ENCODE data around the gene SLC17A7. TPM values are rescaled to one million over a fixed set of nuclear protein-coding genes. Genes with fewer than 3 reads are reported as not detected.
A peak's percentile ranks its signal among the peaks of the same experiment; 100 is the strongest.
"Not testable (repeated sequence)": the region's sequence is repeated elsewhere in the genome, so short reads cannot be mapped to it uniquely, and the experiment has no call there.

SLC17A7 gene
- total RNA-seq (2014; rRNA removed), result 0.46 TPM in 1 of 2 replicates, not detected in the other
- polyA plus RNA-seq (2012), result 0.18 TPM

DNA sequence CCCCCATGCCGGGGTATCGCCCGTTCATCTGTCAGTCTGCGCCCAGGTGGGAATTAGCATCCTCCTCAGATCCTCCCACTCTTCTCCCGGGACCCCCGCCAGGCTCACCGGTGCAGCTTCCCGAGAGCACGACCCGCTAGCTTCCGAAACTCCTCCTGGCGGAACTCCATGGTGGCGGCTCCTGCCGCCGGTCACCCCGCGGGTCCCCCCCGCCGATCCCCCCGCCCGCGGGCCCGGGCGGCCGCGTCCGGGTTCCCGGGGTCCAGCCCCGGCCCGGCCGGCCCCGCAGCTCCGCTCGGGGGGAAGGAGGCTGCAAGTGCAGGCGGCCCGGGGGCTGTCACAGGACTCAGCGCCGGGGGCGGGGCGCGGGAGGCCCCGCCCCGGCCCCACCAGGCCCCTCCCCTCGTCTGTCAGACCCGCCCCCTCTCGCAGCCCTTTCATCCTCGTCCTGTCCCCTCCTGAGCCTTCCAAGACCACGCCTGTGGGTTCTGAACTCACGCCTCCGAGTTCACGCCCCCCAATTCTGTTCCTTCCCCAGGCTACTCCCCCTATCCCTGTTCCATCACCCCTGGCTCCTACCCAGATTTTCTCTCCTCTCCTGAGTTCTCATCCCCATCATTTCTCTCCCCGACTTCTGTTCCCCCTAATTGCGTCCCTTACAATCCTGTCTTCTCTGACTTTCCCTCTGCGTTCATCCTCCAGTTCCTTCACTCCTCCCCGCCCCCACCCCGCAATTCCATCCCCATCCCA is at the start of gene SLC17A7:
TSS of gene SLC17A7 (minus strand) at position 318 of the 750 bp plus-strand sequence. CDS start at position 170, 148 bp downstream.
- DNase-seq (ENCODE audit: low read depth), result no peak

DNA sequence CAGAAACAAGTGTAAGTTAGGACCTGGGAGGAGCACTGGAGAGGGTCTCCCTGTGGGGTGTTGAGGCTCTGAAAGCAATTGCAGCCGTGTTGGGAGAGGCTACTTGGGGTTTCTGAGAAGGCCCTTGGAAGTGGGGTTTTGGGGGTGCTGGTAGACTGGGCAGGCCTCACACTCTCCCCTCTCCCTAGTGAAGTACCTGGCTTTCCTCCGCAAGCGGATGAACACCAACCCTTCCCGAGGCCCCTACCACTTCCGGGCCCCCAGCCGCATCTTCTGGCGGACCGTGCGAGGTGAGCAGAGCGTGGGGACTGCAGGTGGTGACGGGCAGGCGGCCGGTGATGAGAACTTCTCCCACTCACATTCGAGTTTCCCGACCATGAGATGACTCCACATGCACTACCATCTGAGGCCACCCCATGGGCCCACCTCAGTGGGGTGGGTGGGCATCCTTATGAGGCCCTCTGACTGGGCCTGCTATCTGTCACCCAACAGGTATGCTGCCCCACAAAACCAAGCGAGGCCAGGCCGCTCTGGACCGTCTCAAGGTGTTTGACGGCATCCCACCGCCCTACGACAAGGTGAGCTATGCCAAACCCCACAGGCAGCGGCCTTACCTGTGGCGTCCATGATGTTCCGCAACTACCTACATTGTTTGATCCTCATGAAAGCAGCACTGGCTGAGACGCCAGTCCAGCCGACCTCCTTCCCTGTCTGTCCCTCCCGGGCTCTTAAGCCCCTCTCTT is 49.1 kb upstream of the SLC17A7 start:
- DNase-seq (ENCODE audit: low read depth), result no peak

DNA sequence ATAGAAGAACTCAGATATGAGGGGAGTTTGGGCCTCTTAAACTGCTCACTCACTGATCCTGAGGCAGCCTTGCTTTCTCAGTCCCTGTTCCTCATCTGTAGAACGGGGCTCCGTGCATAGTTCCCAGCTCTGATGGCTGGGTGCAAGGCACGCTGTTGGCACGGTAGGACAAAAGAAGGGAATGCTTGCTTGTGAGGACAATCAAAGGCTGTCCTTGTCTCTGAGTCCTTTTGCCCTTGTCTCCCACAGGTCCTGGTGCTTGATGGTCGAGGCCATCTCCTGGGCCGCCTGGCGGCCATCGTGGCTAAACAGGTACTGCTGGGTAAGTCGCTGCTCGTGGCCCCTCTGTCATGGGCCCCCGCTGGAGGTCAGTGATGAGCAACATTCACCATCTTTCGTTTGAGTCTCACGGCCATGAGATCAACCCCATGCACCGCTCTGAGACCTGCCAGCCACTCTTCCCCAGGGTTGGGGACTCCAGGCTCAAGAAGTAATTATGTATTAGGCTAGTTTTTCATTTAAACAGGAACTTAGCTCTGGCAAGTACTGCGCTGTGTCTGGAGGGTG is 48.4 kb upstream of the SLC17A7 start:
- DNase-seq (ENCODE audit: low read depth), result no peak

DNA sequence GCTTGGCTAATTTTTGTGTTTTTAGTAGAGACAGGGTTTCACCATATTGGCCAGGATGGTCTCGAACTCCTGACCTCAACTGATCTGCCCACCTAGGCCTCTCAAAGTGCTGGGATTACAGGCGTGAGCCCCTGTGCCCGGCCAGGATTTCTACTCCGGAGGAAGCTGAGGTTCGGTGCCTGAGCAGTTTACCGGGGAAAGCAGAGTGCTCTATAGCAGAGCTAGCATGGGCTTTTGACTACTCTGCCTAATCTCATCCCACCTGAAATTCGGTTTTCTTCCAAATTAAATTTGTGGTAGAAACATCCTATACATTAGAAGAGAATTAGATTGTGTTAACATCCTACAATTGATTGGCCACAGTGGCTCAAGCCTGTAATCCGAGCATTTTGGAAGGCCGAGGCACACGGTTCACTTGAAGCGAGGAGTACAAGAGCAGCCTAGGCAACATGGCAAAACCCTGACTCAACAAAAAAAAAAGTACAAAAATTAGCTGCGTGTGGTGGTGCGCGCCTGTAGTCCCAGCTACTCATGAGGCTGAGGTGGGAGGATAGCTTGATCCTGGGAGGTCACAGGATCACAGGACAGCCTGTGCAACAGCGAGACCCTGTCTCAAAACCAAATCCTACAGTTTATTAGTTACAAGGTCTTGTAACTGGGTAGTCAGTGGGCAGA is 47.7 kb upstream of the SLC17A7 start:
- DNase-seq (ENCODE audit: low read depth), result no peak

DNA sequence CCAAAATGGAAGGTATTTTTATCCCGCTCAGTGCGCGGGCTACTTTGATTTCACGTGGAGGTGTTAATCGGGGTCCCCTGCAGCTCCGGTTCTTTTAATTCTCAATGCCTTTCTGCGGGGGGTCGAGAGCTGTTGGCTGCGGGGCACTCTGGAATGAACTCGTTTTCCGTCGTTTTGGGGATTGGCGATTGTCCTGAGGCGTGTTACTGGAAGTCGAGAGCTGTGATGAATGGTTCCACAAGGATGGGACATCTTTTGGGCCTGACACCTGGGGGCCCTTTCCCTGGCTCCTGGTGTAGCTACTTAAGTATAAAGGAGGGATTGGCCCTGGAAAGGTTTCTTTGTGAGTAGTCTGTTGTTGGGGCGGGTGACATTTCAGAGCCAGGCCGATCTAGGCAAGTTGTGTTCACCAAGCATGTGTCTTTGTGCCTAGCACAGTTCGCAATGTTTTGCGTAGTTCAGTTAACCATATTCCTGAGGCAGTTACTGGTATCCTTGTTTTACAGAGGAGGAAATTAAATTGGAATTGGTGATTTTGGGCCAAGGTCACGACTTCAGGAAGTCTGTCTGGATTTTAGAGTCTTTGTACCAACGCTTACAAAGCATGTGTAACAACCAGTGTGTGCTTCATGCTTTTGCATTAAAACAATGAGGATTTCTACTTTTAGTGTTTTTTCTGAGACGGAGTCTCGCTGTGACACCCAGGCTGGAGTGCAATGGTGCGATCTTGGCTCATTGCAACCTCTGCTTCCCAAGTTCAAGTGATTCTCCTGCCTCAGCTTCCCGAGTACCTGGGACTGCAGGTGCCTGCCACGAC is 46.9 kb upstream of the SLC17A7 start:
- no peak for DNase-seq (ENCODE audit: low read depth)

DNA sequence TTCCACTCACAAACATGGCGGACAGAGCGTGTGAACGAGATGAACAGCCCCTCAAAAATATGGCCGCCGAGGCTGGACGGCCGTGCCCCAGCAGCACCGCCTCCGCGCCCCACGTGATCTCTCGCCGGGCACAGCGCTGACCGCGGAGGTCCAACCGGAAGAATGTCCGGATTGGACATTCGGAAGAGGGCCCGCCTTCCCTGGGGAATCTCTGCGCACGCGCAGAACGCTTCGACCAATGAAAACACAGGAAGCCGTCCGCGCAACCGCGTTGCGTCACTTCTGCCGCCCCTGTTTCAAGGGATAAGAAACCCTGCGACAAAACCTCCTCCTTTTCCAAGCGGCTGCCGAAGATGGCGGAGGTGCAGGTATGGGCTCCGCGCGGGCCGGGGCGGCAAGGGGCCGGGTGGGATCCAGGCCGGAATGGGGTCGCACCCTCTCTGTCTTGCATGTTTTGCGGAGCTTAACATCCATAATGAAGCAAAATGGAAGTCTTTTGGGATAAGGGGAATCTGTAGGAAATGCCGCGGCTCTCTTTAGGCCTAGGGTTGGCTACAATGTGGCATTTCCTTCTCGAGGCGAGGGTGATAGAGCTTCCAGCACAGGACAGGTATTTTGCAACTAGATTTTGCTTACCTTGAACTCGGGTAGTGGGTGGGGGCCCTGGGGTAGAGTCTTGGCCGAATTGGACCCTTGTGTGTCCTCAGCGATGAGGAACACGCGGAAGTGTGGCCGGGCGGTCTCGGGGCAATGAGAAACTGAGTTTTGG is 46.1 kb upstream of the SLC17A7 start, which contains the start of gene RPL13A:
TSS of gene RPL13A (plus strand) at position 332 of the 769 bp plus-strand sequence. CDS start at position 354, 22 bp downstream.
- peak; percentile 99 for DNase-seq (ENCODE audit: low read depth)

DNA sequence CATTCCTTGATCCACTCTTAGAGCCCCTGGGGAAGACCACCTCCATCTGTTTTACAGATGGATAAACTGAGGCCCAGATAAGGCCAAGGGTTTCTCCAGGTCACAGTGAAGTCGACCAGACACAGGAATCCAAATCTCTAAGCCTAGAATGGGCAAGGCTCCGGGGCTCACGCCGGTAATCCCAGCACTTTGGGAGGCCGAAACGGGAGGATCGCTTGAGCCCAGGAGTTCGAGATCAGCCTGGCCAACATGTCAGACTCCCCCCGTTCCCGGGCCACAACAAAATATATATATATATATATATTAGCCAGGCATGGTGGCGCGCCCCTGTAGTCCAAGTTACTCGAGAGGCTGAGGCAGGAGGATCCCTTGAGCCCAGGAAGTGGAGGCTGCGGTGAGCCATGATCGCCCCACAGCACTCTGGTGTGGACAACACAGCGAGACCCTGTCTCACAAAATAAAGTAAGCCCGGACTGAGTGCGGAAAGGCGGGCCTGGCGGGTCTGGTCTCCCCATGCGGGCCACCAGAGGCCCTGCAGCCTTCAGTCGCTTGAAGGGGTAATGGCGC is 45.5 kb upstream of the SLC17A7 start:
- no peak for DNase-seq (ENCODE audit: low read depth)

DNA sequence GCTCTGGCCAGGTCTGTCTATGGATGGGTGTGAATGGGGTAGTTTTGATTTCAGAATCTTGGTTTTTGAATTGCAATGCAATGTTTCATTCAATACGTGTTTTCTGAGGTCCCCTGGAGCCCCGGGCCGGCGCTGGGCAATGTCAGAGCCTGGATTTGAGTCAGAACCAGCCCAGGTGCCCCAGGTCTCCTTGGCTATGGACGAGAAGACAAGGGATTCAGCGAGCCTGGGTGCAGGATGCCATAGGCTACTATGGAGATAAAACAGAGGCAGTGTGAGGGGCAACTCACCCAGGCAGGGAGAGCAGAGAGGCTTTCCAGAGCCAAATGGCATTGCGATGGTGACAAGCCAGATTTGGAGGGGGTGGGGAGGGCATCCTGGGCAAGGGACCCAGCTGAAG is 44.9 kb upstream of the SLC17A7 start:
- no peak for DNase-seq (ENCODE audit: low read depth)

DNA sequence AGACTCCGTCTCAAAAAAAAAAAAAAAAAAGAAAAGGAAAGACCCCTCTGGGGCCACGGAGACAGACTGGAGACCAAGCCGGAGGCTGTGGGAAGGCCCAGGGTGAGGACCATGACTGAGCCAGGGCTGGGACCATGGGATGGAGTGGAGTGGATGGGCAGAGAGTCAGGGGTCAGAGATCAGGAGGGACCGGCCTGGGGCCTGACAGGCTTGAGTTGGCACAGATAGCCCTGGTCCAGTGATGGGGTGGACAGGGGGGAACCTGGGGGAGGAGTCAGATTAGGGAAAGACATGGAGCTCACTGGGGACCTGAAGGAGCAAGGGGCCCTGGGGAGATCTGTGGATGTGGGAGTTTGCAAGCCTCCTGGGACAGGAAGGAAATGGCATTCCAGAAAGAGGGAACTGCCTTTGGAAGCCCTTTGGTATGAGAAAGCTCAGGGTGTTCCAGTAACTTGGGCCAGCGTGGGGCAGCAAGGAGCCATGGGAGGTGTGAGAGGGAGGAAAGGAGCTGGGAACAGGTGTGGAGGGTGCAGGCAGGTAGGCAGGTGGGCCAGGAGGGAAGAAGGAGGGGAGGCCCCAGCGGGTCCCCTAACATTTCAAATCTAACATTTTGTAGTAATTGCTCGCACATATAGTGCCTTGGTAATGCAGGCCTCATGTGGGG is 39.8 kb upstream of the SLC17A7 start:
- no peak for DNase-seq (ENCODE audit: low read depth)

DNA sequence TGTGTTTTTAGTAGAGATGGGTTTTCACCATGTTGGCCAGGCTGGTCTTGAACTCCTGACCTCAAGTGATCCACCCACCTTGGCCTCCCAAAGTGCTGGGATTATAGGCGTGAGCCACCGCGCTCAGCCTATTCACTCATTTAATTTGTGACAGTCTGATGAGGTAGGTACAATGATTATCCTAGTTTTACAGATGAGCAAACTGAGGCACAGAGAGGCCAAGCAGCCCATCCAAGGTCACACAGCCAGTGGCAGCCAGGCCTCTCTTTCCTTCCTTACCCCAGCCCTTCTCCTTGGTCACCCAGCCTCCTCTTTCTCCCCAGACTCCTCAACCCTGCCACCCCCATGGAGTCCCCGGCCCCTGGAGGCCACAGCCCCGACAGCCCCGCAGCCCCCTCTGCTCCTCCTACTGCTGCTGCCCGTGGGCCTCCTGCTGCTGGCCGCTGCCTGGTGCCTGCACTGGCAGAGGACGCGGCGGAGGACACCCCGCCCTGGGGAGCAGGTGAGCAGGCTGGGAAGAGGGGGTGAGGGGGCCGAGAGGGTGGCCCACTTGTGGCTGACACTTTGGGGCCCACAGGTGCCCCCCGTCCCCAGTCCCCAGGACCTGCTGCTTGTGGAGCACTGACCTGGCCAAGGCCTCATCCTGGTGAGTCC is 38.8 kb upstream of the SLC17A7 start:
- no peak for DNase-seq (ENCODE audit: low read depth)

DNA sequence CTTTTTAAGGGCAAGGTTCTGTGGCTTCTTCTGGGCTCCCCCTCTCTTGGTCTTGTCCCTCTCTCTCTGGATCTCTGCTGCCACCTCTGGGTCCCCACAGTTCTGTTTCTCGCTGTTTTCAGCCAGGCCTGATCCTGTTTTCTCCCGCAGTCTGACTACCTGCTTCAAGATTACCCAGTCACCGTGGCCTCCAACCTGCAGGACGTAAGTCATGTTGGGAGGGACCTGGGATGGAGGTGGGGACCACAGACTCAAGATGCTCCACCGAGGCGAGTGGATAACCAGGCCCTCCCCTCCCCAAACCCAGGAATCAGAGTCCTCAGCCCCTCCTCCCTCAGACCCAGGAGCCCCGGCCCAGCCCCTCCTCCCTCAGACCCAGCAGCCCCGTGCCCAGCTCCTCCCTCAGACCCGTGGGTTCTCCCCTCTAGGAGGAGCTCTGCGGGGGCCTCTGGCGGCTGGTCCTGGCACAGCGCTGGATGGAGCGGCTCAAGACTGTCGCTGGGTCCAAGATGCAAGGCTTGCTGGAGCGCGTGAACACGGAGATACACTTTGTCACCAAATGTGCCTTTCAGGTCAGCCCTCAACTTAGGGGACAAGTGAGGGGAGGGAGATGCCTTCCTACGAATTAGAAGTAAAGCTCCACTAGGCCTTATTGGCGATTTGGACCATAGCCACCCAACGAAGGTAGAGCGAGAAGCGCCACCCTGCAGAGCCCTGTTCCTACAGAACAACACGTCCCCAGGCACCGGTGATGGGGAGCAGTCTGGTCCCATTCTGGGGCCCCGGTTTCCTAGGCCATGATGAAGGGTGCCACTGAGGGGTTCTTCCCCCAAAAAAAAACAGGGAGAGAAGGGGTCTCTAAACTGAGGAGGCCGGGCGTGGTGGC is 34.9 kb upstream of the SLC17A7 start:
- DNase-seq (ENCODE audit: low read depth), result no peak

DNA sequence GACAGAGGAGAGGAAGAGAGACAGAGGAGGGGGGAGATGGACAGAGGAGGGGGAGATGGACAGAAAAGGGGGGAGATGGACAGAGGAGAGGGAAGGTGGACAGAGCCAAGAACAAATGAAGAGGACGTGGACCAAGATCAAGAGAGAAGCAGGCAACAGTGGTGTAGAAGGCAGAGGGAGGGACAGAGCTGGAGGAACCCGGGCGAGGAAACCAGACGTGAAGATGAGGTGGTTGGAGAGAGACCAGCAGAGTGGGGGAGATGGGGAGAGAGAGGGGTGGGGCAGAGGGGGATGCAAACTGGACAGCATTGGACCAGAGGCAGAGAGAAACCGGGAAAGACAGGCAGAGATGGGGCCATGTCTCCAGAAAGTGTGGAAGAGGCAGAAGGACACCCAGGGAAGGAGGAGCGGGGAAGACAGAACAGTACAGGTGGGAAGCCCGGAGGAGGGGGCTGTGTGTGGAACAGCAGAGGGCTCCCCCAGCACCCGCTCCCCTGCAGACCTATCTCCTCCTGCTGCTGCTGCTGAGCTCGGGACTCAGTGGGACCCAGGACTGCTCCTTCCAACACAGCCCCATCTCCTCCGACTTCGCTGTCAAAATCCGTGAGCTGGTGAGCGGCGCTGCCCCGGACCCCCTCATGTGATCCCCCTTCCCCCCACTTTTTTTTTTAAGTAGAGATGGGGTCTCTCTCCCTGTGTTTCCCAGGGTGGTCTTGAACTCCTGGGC is 34.0 kb upstream of the SLC17A7 start:
- no peak for DNase-seq (ENCODE audit: low read depth)

DNA sequence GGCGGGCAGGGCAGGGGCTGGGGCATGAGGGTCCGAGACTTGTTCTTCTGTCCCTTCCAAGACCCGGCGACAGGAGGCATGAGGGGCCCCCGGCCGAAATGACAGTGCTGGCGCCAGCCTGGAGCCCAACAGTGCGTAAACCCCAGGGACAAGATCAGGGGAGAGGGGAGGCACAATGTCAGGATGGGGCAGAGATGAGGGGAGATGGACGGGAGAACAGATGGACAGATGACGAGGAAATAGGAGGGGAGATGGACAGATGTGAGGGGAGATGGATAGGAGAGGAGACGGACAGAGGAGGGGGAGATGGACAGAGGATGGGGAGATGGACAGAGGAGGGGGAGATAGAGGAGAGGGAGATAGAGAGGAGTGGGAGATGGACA is 33.2 kb upstream of the SLC17A7 start:
- no peak for DNase-seq (ENCODE audit: low read depth)

DNA sequence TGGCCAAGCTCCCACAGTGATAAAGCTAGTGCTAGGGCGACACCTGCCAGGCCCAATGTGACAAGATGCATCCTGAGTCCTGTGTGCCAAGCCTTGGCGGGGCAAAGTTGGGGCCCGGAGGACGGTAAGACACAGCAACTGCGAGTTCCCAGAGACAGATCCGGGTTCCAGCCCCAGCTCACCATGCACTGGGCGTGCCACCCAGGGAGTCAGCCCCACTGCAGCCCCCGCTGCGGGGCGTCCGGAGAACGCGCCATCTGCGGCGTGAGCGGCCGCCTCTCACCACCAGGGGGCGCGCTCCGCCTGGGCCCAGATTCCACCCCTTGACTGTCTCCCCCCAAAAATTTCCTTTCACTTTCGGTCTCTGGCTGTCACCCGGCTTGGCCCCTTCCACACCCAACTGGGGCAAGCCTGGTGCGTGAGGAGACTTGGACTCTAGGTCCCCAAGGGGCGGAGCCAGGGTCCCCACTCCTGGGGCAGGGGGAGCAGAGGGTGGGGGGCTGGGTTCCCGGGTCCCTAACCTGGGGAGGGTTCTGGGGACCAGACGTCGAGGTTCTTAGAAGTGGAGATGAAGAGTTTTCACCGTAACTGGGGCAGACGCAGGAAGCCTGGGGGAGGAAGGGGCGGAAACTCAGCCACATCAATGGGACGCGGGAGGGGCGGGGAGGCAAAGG is 32.7 kb upstream of the SLC17A7 start, which contains the start of gene FLT3LG:
TSS of gene FLT3LG (plus strand) at position 348 of the 674 bp plus-strand sequence. CDS start 425 bp downstream, outside the sequence.
- DNase-seq (ENCODE audit: low read depth), result peak; percentile 71

DNA sequence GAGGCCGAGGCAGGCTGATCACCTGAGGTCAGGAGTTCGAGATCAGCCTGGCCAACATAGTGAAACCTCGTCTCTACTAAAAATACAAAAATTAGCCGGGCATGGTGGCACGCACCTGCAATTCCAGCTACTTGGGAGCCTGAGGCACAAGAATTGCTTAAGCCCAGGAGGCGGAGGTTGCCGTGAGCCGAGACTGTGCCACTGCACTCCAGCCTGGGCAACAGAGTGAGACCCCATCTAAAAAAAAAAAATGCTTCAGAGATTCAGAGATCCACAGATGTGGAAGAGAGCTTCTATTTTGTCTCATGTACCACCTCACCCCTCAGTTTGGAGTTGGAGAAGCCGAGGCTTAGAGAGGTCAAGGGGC is 32.2 kb upstream of the SLC17A7 start:
- DNase-seq (ENCODE audit: low read depth), result not testable (repeated sequence)

DNA sequence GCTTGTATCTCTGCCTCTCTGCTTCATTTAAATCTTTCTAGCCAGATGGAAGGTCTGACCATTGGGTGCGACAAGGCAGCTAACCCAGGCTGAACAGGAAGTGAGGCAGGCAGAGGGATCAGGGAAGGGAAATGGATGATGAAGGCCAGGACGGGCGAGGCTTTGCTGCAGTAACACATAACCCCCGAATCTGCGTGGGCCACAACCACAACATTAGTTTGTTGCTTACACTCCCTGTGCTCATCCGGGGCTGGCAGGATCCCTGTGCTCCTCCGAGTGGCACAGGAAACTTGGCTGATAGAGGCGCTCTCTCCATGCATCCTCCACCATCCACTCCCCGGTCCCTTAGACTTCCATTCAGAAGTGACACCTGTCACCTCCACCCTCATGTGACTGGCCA is 31.6 kb upstream of the SLC17A7 start:
- no peak for DNase-seq (ENCODE audit: low read depth)

DNA sequence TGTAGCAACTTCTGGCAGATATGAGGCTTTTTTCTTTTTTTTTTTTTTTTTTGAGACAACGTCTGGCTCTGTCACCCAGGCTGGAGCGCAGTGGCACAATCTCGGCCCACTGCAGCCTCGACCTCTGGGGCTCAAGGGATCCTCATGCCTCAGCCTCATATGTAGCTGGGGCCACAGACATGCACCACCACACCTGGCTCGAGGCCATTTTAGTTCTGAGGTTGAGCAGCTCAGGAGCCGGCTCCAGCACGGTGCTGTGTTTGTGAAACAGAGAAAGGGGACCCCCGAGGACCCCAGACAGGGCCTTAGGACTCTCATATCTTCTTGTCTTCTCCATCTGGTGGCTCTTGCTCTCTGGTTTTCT is 29.3 kb upstream of the SLC17A7 start:
- DNase-seq (ENCODE audit: low read depth), result no peak

Measured in LHCN-M2 (cell line).